ENCODE data around the gene MAGI1.

DNA sequence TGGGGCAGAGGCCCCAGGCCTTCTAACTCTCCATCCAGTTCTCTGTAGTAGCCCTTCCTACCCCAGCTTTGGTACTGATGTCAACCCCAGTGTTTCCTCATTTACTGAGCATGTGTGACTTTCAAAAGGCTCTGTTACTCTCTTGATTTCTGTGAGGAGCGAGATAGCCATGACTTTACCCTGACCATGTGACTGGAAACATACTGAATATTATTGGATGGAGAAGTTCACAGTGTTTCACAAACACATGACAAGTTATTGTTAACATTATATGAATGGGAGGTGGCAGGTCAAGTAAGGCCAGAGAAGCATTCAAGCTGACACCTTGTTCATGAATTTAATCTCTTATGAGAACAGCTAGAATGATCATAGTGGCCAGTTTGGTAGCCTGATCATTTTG is 53.7 kb downstream of the MAGI1 start:
- TF ChIP-seq, protein P1, sequence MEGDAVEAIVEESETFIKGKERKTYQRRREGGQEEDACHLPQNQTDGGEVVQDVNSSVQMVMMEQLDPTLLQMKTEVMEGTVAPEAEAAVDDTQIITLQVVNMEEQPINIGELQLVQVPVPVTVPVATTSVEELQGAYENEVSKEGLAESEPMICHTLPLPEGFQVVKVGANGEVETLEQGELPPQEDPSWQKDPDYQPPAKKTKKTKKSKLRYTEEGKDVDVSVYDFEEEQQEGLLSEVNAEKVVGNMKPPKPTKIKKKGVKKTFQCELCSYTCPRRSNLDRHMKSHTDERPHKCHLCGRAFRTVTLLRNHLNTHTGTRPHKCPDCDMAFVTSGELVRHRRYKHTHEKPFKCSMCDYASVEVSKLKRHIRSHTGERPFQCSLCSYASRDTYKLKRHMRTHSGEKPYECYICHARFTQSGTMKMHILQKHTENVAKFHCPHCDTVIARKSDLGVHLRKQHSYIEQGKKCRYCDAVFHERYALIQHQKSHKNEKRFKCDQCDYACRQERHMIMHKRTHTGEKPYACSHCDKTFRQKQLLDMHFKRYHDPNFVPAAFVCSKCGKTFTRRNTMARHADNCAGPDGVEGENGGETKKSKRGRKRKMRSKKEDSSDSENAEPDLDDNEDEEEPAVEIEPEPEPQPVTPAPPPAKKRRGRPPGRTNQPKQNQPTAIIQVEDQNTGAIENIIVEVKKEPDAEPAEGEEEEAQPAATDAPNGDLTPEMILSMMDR (IDR thresholded peaks at IDR 0.05) = no peak
- TF ChIP-seq EZH2 (IDR thresholded peaks at IDR 0.05; ENCODE audit: borderline replicate concordance, insufficient read depth, low read depth, low read length, poor library complexity, severe bottlenecking) = no peak
